Stimulated activated memory B cell treated with anti-CD40 and anti-IgM and Interleukin-4, amounts not matched to agents 10 μg/mL and 1 μg/mL and 100 μg/mL, for 72 hours (primary cell): ENCODE results near the gene FBRSL1.
"Not testable (repeated sequence)": the region's sequence is repeated elsewhere in the genome, so short reads cannot be mapped to it uniquely, and the experiment has no call there.

ENCODE experiments used
- ATAC-seq: fragments of 150-1000 bp; cut with Tn5 transposase; 2 replicates; pipeline ENCODE4 v1.10.0; 2021
- H3K27ac Mint-ChIP-seq: one replicate; pipeline ENCODE4 v1.8.0; 2022; ENCODE audit warnings: mild to moderate bottlenecking, mixed read lengths
- H3K27me3 Mint-ChIP-seq: one replicate; pipeline ENCODE4 v1.8.0; 2022; ENCODE audit warnings: mixed read lengths
- H3K36me3 Mint-ChIP-seq: one replicate; pipeline ENCODE4 v1.8.0; 2022; ENCODE audit warnings: mixed read lengths
- H3K4me1 Mint-ChIP-seq: one replicate; pipeline ENCODE4 v1.8.0; 2022; ENCODE audit warnings: mixed read lengths
- H3K4me3 Mint-ChIP-seq: one replicate; pipeline ENCODE4 v1.8.0; 2022; ENCODE audit warnings: mild to moderate bottlenecking, moderate library complexity, mixed read lengths
- H3K9me3 Mint-ChIP-seq: one replicate; pipeline ENCODE4 v1.8.0; 2022; ENCODE audit warnings: mixed read lengths

Gene FBRSL1

GRCh38 chr12:132474799-132475303 lies 15.1 kb upstream of the FBRSL1 start:
- H3K27me3 Mint-ChIP-seq, H3K27ac Mint-ChIP-seq, ATAC-seq, H3K4me3 Mint-ChIP-seq, H3K9me3 Mint-ChIP-seq, H3K36me3 Mint-ChIP-seq: not testable (repeated sequence)
- H3K4me1 Mint-ChIP-seq = peaks cover 73% of the 10 kb centered on the region

DNA sequence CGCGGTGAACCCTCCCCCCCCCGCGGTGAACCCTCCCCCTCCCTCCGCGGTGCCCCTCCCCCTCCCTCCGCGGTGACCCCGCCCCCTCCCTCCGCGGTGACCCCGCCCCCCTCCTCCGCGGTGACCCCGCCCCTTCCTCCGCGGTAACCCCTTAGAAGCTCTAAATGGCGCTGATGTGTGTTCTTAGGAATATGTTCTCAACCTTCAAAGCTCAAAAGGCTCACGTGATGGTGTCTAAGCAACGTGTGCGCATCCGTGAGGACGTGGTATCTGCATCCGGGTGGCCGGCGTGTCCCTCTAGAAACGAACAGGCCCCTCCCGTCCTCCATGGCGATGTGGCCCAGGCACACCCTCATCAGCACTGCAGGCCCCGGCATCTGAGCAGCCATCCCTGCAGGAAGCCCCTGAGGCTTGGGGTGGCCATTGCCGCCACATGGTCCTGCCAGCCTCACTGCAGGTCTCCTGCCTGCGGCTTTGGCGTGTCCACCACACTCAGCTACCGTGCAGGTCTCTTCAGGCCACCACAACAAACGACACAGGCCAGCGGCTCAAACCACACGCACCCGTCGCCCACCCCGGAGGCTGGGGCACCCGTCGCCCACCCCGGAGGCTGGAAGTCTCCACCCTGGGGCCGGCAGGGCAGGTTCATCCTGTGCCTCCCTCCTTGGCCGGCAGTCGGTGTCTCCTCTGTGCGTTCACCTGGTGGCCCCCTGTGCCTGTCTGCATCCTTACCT lies 14.5 kb upstream of the FBRSL1 start:
- Mint-ChIP-seq H3K27me3 (no peaks in the 10 kb centered on the region), H3K27ac (peak overlapping the region; percentile 30), H3K4me1 (peaks cover 67% of the 10 kb centered on the region), H3K4me3 (no peak overlapping the region), H3K9me3 (peaks cover 5% of the 10 kb centered on the region), H3K36me3 (no peaks in the 10 kb centered on the region)
- ATAC-seq = no peak

DNA sequence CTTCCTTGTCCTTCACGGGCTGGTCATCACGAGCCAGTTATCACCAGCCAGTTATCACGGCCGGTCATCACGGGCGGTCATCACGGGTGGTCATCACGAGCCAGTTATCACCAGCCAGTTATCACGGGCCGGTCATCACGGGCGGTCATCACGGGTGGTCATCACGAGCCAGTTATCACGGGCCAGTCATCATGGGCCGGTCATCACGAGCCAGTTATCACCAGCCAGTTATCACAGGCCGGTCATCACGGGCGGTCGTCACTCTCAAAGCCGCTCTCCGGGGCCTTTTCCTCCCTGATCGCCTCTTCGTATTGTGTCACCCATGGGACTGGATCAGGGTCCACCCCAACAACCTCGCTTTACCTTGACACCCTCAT lies 13.9 kb upstream of the FBRSL1 start:
- H3K4me3 Mint-ChIP-seq = no peak overlapping the region
- no peak for ATAC-seq
- peak overlapping the region; percentile 30 for H3K27ac Mint-ChIP-seq
- peaks cover 5% of the 10 kb centered on the region for H3K9me3 Mint-ChIP-seq
- H3K36me3 Mint-ChIP-seq = no peaks in the 10 kb centered on the region
- peaks cover 65% of the 10 kb centered on the region for H3K4me1 Mint-ChIP-seq
- no peaks in the 10 kb centered on the region for H3K27me3 Mint-ChIP-seq

DNA sequence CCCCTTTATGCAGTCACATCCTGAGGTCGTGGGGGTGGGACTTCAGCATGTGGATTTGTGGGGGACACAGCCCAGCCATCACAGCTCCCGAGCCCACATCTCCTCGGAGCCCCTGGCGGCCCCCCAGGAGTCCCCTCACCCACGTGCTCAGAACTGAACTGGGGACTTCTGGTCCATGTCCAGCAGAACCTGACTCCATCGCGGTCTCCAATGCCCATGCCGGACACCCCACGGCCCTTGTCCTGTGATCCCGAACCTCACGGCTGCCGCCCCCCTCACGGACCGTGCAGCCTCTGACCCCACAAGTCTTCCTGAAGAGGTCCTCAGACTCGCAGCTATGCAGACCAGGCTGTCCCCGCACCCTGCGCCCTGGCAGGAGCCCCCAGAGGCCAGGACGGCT lies 13.5 kb upstream of the FBRSL1 start:
- Mint-ChIP-seq H3K27ac (peak overlapping the region; percentile 30), H3K4me3 (no peak overlapping the region), H3K36me3 (no peaks in the 10 kb centered on the region), H3K4me1 (peaks cover 65% of the 10 kb centered on the region), H3K27me3 (no peaks in the 10 kb centered on the region), H3K9me3 (peaks cover 5% of the 10 kb centered on the region)
- ATAC-seq = no peak

DNA sequence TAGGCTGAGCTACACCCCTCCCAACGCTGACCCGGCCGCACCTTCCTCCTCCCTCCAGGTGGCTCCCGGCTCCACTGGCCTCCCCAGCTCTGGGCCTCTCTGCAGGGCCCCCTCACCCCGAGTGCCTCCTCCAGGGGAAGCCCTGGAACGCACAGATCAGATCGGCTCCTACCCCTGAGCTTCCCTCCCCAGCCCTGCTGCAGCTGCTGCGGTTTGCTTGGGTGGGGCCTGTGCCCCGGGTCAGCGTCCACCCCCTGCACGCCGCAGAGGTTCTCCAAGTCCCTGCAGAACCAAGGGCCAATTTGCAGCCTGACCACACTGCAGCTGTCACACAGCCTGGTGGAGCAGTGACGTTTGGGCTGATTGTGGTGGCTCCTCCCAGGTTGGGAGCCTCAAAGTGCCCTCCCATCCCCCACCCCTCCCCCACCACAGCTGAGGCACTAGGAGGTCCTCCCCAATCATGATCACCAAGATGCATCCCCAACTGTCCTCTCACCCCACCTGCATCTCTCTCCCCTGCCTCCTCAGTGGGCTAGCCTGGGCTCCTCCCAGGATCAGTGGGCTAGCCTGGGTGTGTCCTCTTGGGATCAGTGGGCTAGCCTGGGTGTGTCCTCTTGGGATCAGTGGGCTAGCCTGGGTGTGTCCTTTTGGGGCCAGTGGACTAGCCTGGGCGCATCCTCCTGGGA lies 12.8 kb upstream of the FBRSL1 start:
- Mint-ChIP-seq H3K4me3 (no peak overlapping the region), H3K36me3 (no peaks in the 10 kb centered on the region)
- peak; percentile 5 for ATAC-seq

DNA sequence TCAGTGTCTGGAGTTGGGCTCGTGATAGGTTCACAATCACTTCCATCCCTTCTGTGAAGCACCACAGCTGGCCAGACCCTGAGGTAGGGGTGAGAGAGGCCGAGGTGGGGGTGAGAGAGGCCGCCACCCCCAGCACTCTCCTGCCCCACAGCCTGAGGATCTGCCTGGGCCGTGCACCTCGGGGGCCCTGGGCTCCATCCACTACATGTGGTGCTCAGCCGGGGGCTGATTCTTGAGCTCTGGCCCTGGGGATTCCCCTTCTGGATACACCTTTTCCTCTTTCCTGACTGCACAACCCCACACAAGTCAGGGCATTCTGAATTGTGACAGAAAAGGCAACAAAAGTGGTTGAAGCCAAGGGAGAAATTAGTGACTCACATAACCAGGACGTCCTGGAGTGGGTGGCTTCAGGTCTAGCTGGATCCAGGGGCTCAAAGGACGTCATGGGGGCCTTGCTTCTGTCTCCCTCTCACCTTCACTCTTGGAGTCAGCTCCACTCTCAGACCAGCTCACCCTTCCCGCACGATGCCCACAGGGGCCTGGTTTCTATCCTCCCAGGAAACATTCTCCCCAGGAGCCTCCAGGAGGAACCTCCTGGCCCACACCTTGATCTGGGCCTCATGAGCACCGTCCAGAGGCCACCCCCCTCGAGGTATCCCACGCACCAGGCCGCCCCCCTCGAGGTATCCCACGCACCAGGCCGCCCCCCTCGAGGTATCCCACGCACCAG lies 12.1 kb upstream of the FBRSL1 start:
- Mint-ChIP-seq H3K9me3 (peaks cover 2% of the 10 kb centered on the region), H3K4me3 (no peak overlapping the region), H3K36me3 (no peaks in the 10 kb centered on the region), H3K27ac (peak overlapping the region; percentile 63), H3K4me1 (peaks cover 69% of the 10 kb centered on the region), H3K27me3 (no peaks in the 10 kb centered on the region)
- no peak for ATAC-seq

More for the DNA sequence above, 12.8 kb upstream of the FBRSL1 start:
- peak overlapping the region; percentile 10 for H3K27ac Mint-ChIP-seq
- peaks cover 65% of the 10 kb centered on the region for H3K4me1 Mint-ChIP-seq
- H3K9me3 Mint-ChIP-seq = peaks cover 2% of the 10 kb centered on the region
- no peaks in the 10 kb centered on the region for H3K27me3 Mint-ChIP-seq

DNA sequence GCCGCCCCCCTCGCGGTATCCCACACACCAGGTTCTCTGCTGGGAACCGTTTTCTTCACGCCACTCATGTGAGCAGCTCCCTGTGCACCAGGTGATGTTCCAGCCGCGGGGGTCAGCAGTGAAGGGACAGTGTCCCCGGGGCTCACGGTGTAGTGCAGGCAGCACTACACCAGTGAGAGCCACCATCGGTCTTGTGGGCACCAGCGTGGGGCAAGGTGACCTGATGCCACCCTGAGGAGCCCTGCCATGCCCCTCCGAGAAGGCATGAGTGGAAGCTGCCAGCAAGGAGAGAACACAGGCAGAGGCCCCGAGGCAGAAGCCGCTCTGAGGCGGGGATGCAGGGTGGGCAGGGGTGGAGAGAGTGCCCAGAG lies 11.5 kb upstream of the FBRSL1 start:
- Mint-ChIP-seq H3K4me3 (no peak overlapping the region), H3K4me1 (peaks cover 71% of the 10 kb centered on the region), H3K9me3 (peaks cover 2% of the 10 kb centered on the region), H3K36me3 (no peaks in the 10 kb centered on the region), H3K27ac (peak overlapping the region; percentile 63), H3K27me3 (no peaks in the 10 kb centered on the region)
- ATAC-seq = no peak

DNA sequence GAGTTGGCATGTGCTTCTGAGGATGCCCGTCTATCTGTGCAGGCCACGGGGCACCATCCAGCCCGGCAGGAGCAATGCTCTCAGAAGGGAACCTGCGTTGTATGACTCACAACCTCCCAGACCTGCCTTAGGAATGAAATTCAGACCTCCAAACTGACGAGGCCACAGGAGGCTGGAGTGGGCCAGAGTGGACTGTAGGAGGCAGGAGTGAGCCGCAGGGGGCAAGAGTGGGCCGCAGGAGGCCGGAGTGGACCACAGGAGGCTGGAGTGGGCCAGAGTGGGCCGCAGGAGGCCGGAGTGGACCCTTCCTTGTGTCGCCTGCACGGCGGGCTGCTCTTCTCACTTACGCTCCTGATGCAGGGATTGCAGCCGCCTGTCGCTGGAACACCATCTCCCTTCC lies 11.1 kb upstream of the FBRSL1 start:
- Mint-ChIP-seq H3K27ac (peak overlapping the region; percentile 63), H3K4me1 (peaks cover 71% of the 10 kb centered on the region), H3K36me3 (no peaks in the 10 kb centered on the region), H3K4me3 (no peak overlapping the region), H3K27me3 (no peaks in the 10 kb centered on the region), H3K9me3 (peaks cover 2% of the 10 kb centered on the region)
- no peak for ATAC-seq

DNA sequence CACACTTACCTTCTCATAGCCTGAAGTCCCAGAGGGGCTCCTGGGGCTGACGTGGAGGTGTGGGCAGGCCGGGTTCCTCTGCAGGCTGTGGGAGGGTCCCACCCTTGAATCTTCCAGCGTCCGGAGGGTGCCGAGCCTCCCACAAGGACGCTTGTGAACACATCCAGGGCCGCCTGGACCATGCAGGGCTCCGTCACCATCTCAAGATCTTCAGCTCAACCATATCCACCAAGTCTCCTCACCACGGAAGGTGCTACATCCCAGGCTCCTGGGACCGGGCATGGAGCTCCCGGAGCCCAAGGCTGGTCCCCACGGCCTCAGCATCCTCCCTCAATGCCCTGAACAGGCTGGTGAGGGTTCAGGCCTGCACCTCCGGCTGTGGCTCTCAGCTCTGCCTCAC lies 10.7 kb upstream of the FBRSL1 start:
- Mint-ChIP-seq H3K27me3 (no peaks in the 10 kb centered on the region), H3K27ac (peak overlapping the region; percentile 63), H3K9me3 (peaks cover 2% of the 10 kb centered on the region), H3K4me3 (no peak overlapping the region), H3K4me1 (peaks cover 71% of the 10 kb centered on the region), H3K36me3 (no peaks in the 10 kb centered on the region)
- ATAC-seq = no peak

GRCh38 chr12:132479938-132480622 lies 9.9 kb upstream of the FBRSL1 start:
- Mint-ChIP-seq H3K27me3 (no peaks in the 10 kb centered on the region), H3K9me3 (peaks cover 2% of the 10 kb centered on the region), H3K4me1 (peaks cover 71% of the 10 kb centered on the region), H3K27ac (no peak overlapping the region), H3K36me3 (no peaks in the 10 kb centered on the region), H3K4me3 (no peak overlapping the region)
- ATAC-seq = no peak

- Mint-ChIP-seq H3K4me1 (peaks cover 70% of the 10 kb centered on the region), H3K4me3 (no peak overlapping the region), H3K27ac (peak overlapping the region; percentile 60), H3K9me3 (peaks cover 2% of the 10 kb centered on the region), H3K36me3 (no peaks in the 10 kb centered on the region), H3K27me3 (no peaks in the 10 kb centered on the region)
- no peak for ATAC-seq
Measured at GRCh38 chr12:132480623-132481132, 9.3 kb upstream of the FBRSL1 start.

- Mint-ChIP-seq H3K4me3 (no peak overlapping the region), H3K27ac (peak overlapping the region; percentile 60)
- no peak for ATAC-seq
Measured at GRCh38 chr12:132481345-132481744, 8.6 kb upstream of the FBRSL1 start.

GRCh38 chr12:132481771-132482745 lies 7.9 kb upstream of the FBRSL1 start:
- no peak overlapping the region for H3K4me3 Mint-ChIP-seq
- no peaks in the 10 kb centered on the region for H3K36me3 Mint-ChIP-seq
- peak; percentile 82 for ATAC-seq
- H3K27ac Mint-ChIP-seq = peak overlapping the region; percentile 60
- no peaks in the 10 kb centered on the region for H3K9me3 Mint-ChIP-seq
- peaks cover 68% of the 10 kb centered on the region for H3K4me1 Mint-ChIP-seq
- no peaks in the 10 kb centered on the region for H3K27me3 Mint-ChIP-seq

More at GRCh38 chr12:132481345-132481744, 8.6 kb upstream of the FBRSL1 start:
- no peaks in the 10 kb centered on the region for H3K27me3 Mint-ChIP-seq
- H3K9me3 Mint-ChIP-seq = no peaks in the 10 kb centered on the region
- H3K36me3 Mint-ChIP-seq = no peaks in the 10 kb centered on the region
- H3K4me1 Mint-ChIP-seq = peaks cover 70% of the 10 kb centered on the region

DNA sequence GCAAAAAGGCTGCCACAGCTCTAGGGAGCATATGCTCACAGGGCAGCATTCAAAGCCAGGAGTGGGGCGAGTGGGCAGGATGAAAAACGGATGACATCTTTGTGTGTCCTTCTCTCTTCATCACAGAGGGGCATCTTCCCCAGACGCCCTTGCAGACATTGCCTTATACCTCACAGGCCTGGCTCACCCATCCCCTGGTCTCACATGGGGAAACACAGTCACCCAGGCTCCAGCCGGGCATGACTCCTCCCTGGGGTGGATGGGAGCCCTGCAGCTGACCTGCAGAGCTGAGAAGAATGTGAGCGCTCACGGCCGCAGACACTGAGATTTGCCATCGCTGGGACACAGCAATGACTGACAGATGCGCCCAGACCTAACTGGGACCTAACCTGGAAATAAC lies 7.2 kb upstream of the FBRSL1 start:
- H3K4me3 Mint-ChIP-seq = no peak overlapping the region
- peaks cover 68% of the 10 kb centered on the region for H3K4me1 Mint-ChIP-seq
- ATAC-seq = no peak
- H3K36me3 Mint-ChIP-seq = no peaks in the 10 kb centered on the region
- no peaks in the 10 kb centered on the region for H3K27me3 Mint-ChIP-seq
- H3K9me3 Mint-ChIP-seq = no peaks in the 10 kb centered on the region
- H3K27ac Mint-ChIP-seq = peak overlapping the region; percentile 60
